Forelimb muscle (tissue), 1 donor: ENCODE data around the gene ZNF846. TPM values are rescaled to one million over a fixed set of nuclear protein-coding genes. Genes with fewer than 3 reads are reported as not detected.

Experiments
- polyA plus RNA-seq: library from polyadenylated mRNA; unstranded; fragments of 120-200 nt; gene quantifications from one replicate; pipeline ENCODE4 v1.2.1, GENCODE V29; 2013; ENCODE audit not compliant: insufficient read length

ZNF846 gene
- polyA plus RNA-seq, 1 donor, result 11.8 TPM

Other genes starting within 250 kb of the ZNF846 start
- 10.9 TPM for gene ZNF426, start 230.1 kb downstream of the ZNF846 start, polyA plus RNA-seq
- 9.9 TPM for gene ZNF121, start 184.2 kb downstream of the ZNF846 start, polyA plus RNA-seq
- gene ZNF561, start 147.5 kb downstream of the ZNF846 start, polyA plus RNA-seq, result 30.2 TPM
- gene ZNF562, start 93.6 kb downstream of the ZNF846 start, polyA plus RNA-seq, result 16.2 TPM
- gene FBXL12, start 50.3 kb upstream of the ZNF846 start, polyA plus RNA-seq, result 27.2 TPM
- 164 TPM for gene UBL5, start 59.2 kb upstream of the ZNF846 start, polyA plus RNA-seq
- gene PIN1, start 66.6 kb upstream of the ZNF846 start, polyA plus RNA-seq, result 71.0 TPM
- 29.8 TPM for gene OLFM2, start 167.8 kb upstream of the ZNF846 start, polyA plus RNA-seq
- gene COL5A3, start 241.8 kb upstream of the ZNF846 start, polyA plus RNA-seq, result 67.4 TPM
- gene RDH8, start 244.7 kb upstream of the ZNF846 start, polyA plus RNA-seq, result not detected